Coronary artery (tissue), 2 donors: ENCODE results near the gene DNAJC16.
"Not testable (repeated sequence)": the region's sequence is repeated elsewhere in the genome, so short reads cannot be mapped to it uniquely, and the experiment has no call there.

Experiments used
- DNase-seq: peaks from one replicate; pipeline ENCODE4 v3.0.0-alpha.2; 2017; ENCODE audit warnings: low spot score
- H3K27ac ChIP-seq, 2 donors: fragments of 200-600 bp; sonication (generic); one replicate each; pipeline ENCODE4 v1.5.1; 2016 to 2019
- H3K4me3 ChIP-seq: fragments of 200-600 bp; sonication (generic); 2 replicates; pipeline ENCODE4 v1.5.1; 2016; ENCODE audit warnings: mild to moderate bottlenecking, moderate library complexity
- CTCF ChIP-seq: fragments of 200-600 bp; sonication (generic); IDR thresholded peaks from one replicate; pipeline ENCODE4 v1.5.1; 2019; ENCODE audit warnings: antibody characterized with exemption

The DNAJC16 gene

DNA sequence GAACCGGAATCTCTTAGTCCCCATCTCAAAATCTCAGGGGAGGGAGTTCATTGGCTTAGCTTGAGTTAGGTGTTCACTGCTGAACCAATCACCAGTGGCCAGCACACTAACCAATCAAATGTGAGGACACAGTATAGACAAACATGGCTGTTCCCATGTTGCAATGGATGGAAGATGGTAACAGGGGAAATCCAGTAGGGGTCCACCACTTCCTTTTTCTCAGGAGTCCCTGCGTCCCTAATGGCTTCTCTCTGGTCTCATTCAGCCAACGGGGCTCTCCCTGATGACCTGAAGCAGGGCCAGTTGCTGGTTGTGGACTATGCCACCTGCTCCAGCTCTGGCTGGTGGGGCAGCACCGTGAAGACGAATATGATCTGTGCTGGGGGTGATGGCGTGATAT is 41.0 kb upstream of the DNAJC16 start:
- no peak for TF ChIP-seq CTCF
- no peak overlapping the region for H3K4me3 ChIP-seq
- DNase-seq, result no peak
- no peak overlapping the region for H3K27ac ChIP-seq

- not testable (repeated sequence) for H3K4me3 ChIP-seq, DNase-seq, H3K27ac ChIP-seq
Observed at GRCh38 chr1:15486844-15487610, 39.6 kb upstream of the DNAJC16 start.

- Histone ChIP-seq H3K4me3 (no peak overlapping the region), H3K27ac (no peak overlapping the region)
- DNase-seq, result no peak
- no peak for TF ChIP-seq CTCF
Observed at GRCh38 chr1:15488371-15488770, 38.3 kb upstream of the DNAJC16 start.

GRCh38 chr1:15489052-15489736 is 37.5 kb upstream of the DNAJC16 start:
- Histone ChIP-seq H3K4me3 (no peak overlapping the region), H3K27ac (no peak overlapping the region)
- no peak for TF ChIP-seq CTCF
- DNase-seq, result no peak

- not testable (repeated sequence) for H3K27ac ChIP-seq, H3K4me3 ChIP-seq, DNase-seq
Observed at GRCh38 chr1:15491010-15491409, 35.6 kb upstream of the DNAJC16 start.

- TF ChIP-seq CTCF, result no peak
- DNase-seq, result no peak
- Histone ChIP-seq H3K4me3 (no peak overlapping the region), H3K27ac (no peak overlapping the region)
Observed at GRCh38 chr1:15492596-15492995, 34.1 kb upstream of the DNAJC16 start.

GRCh38 chr1:15493869-15494390 is 32.7 kb upstream of the DNAJC16 start:
- no peak overlapping the region for H3K27ac ChIP-seq
- no peak for TF ChIP-seq CTCF
- DNase-seq, result no peak
- no peak overlapping the region for H3K4me3 ChIP-seq
